IMR-90 (cell line): ENCODE measurements around the gene KRT78.

ENCODE experiments used
- BHLHE40 ChIP-seq: fragments of 150-350 bp; IDR thresholded peaks from 2 replicates; pipeline ENCODE4 v1.6.1; 2016; ENCODE audit warnings: mild to moderate bottlenecking, low read depth, low read length
- CEBPB ChIP-seq: IDR thresholded peaks from 2 replicates; pipeline ENCODE4 v1.6.1; 2012; ENCODE audit warnings: low read depth, low read length, improper control_type of control experiment
- CTCF ChIP-seq: conservative IDR thresholded peaks from 2 replicates; pipeline ENCODE4 v1.5.1; 2012; ENCODE audit warnings: mild to moderate bottlenecking, low read depth, low read length, improper control_type of control experiment
- ELK1 ChIP-seq: fragments of 150-350 bp; IDR thresholded peaks from 2 replicates; pipeline ENCODE4 v1.6.1; 2016; ENCODE audit warnings: low read depth, mild to moderate bottlenecking, low read length, moderate library complexity, borderline replicate concordance
- FOS ChIP-seq: fragments of 150-350 bp; IDR thresholded peaks from 2 replicates; pipeline ENCODE4 v1.6.1; 2016; ENCODE audit warnings: low read depth, low read length
- MAFK ChIP-seq: IDR thresholded peaks from 2 replicates; pipeline ENCODE4 v1.6.1; 2012; ENCODE audit warnings: low read depth, low read length, improper control_type of control experiment
- MXI1 ChIP-seq: IDR thresholded peaks from 2 replicates; pipeline ENCODE4 v1.6.1; 2012; ENCODE audit warnings: low read depth, mild to moderate bottlenecking, low read length, moderate library complexity, borderline replicate concordance
- POLR2A ChIP-seq: IDR thresholded peaks from 2 replicates; pipeline ENCODE4 v1.6.1; 2012; ENCODE audit warnings: mild to moderate bottlenecking, low read depth, low read length
- RFX5 ChIP-seq: IDR thresholded peaks from 2 replicates; pipeline ENCODE4 v1.8.0; 2012; ENCODE audit warnings: low read depth, mild to moderate bottlenecking, low read length, moderate library complexity

- no peak for TF ChIP-seq CTCF
- no peak for TF ChIP-seq CEBPB
- no peak for TF ChIP-seq BHLHE40
- TF ChIP-seq FOS = no peak
- TF ChIP-seq RFX5 = no peak
- no peak for TF ChIP-seq POLR2A
- TF ChIP-seq MAFK = no peak
- TF ChIP-seq MXI1 = no peak
- TF ChIP-seq ELK1 = no peak
Measured at GRCh38 chr12:52797529-52797894, 51.3 kb downstream of the KRT78 start.
